ENCODE measurements around the gene EBF4.
A peak's percentile ranks its signal among the peaks of the same experiment; 100 is the strongest.
"Not testable (repeated sequence)": the region's sequence is repeated elsewhere in the genome, so short reads cannot be mapped to it uniquely, and the experiment has no call there.

The EBF4 gene

DNA sequence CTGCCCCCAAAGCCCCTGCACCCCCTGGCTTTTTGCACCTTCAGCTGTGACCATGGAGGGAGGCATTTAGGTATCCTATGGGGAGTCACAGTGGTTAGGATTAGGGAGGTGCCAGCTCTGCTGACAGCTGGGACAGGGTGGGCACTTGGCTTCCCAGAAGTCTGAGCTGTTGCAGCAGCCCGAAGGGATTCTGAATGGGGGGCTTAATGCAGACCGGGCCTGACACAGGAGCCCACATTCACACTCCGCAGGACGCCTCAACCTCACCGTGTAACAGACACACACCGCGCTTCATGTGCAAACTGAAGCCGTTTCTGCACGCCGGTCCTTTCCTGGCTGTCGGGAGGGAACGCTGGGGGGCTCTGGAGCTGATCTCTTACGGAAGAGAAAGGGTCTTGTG is 1.9 kb downstream of the EBF4 start:
- H3K4me1 ChIP-seq (ENCODE audit: control insufficient read depth, insufficient read depth, low read length) = peaks cover 25% of the 10 kb centered on the region
- no peaks in the 10 kb centered on the region for H3K9me3 ChIP-seq (ENCODE audit: control insufficient read depth, insufficient read depth, low read length)
- no peak overlapping the region for H3K9ac ChIP-seq (ENCODE audit: low read depth, low read length)
- peaks cover 91% of the 10 kb centered on the region for H3K27me3 ChIP-seq (ENCODE audit: control insufficient read depth, insufficient read depth, low read length)
- no peak overlapping the region for H3K27ac ChIP-seq (ENCODE audit: low read depth, low read length)
- H3K36me3 ChIP-seq (ENCODE audit: control insufficient read depth, insufficient read depth, low read length) = no peaks in the 10 kb centered on the region
- H3K4me3 ChIP-seq (ENCODE audit: low read depth, low read length) = no peak overlapping the region

DNA sequence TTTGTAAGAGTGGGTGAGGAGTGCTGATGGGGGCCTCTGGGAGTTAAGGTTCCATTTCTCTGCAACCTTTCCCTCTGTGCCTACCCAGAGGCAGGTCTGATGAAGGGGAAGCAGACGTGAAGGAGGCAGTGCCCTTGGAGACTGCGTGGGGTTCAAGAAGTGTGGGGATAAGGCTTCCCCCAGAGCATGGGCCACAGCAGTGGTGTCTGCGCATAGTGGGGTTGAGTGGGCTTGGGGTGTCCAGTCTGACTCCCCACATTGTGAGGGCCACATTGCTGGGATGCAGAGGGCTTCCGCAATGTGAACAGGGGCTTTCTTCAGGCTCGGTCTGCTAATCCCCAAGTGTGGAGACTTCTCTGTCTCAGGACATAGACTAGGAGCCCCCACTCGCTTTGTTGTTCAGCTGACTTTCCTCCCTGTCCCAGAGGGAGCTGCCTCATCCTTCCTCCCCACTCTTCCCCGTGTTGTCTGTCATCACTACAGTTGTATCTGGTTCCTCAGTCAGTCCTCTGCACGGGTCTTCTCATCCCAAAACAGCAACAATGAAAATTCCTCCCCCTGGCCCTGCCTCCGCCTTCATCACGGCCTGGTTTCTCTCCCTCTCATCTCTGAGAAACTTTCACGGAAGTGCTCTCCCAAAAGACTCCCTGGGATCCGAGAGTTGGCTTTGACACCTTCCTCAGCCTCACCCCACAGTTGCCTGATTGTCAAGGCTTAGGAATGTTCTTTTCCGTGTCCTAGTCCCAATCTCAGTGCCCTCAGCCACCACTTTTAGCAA is 2.8 kb downstream of the EBF4 start:
- no peaks in the 10 kb centered on the region for H3K36me3 ChIP-seq (ENCODE audit: control insufficient read depth, insufficient read depth, low read length)
- H3K9me3 ChIP-seq (ENCODE audit: control insufficient read depth, insufficient read depth, low read length) = no peaks in the 10 kb centered on the region
- H3K27ac ChIP-seq (ENCODE audit: low read depth, low read length) = no peak overlapping the region
- H3K4me1 ChIP-seq (ENCODE audit: control insufficient read depth, insufficient read depth, low read length) = peaks cover 25% of the 10 kb centered on the region
- H3K4me3 ChIP-seq (ENCODE audit: low read depth, low read length) = no peak overlapping the region
- no peak overlapping the region for H3K9ac ChIP-seq (ENCODE audit: low read depth, low read length)
- H3K27me3 ChIP-seq (ENCODE audit: control insufficient read depth, insufficient read depth, low read length) = peaks cover 91% of the 10 kb centered on the region

DNA sequence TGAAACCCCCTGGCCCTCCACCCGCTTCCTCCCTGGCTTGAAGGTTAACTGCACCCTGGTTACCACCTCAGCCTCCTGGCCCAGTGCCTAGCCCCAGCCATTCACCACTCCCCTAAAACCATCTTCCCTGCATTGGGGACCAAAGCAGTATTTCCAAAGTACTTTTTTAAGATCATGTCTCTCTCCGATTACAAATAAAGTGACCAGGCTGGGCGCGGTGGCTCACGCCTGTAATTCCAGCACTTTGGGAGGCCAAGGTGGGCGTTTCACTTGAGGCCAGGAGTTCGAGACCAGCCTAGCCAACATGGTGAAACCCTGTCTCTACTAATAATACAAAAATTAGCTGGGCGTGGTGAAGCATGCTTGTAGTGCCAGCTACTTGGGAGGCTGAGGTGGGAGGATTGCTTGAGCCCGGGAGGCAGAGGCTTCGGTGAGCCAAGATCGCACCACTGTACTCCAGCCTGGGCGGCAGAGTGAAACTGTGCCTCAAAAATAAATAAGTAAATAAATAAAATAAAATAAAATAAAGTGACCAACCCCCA is 3.5 kb downstream of the EBF4 start:
- not testable (repeated sequence) for H3K4me3 ChIP-seq (ENCODE audit: low read depth, low read length); H3K9ac ChIP-seq (ENCODE audit: low read depth, low read length); H3K9me3 ChIP-seq (ENCODE audit: control insufficient read depth, insufficient read depth, low read length); H3K27ac ChIP-seq (ENCODE audit: low read depth, low read length); H3K36me3 ChIP-seq (ENCODE audit: control insufficient read depth, insufficient read depth, low read length)
- H3K4me1 ChIP-seq (ENCODE audit: control insufficient read depth, insufficient read depth, low read length) = peaks cover 30% of the 10 kb centered on the region
- peaks cover 91% of the 10 kb centered on the region for H3K27me3 ChIP-seq (ENCODE audit: control insufficient read depth, insufficient read depth, low read length)

DNA sequence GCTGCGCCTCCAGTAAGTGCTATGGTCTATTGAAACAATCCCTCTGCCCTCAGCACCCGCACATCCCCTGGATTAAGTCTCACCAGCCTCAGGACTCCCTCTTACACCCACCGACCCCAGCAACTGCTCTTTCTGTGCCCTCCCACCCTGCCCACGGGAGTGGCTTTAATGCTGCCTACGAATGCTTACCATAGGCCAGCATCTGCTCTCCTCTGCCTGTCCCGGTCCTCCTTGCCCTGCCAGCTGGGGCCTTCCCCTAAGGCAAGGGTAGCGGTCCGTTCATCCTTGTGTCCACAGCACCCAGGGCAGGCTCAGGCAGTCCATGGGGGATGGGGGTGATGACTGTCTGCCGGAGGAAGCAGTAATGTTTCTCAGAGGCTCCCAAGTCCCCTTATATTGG is 4.1 kb downstream of the EBF4 start:
- Histone ChIP-seq H3K27me3 (ENCODE audit: control insufficient read depth, insufficient read depth, low read length) (peaks cover 90% of the 10 kb centered on the region), H3K36me3 (ENCODE audit: control insufficient read depth, insufficient read depth, low read length) (no peaks in the 10 kb centered on the region), H3K4me3 (ENCODE audit: low read depth, low read length) (no peak overlapping the region), H3K9me3 (ENCODE audit: control insufficient read depth, insufficient read depth, low read length) (no peaks in the 10 kb centered on the region), H3K4me1 (ENCODE audit: control insufficient read depth, insufficient read depth, low read length) (peaks cover 33% of the 10 kb centered on the region), H3K9ac (ENCODE audit: low read depth, low read length) (no peak overlapping the region), H3K27ac (ENCODE audit: low read depth, low read length) (no peak overlapping the region)

DNA sequence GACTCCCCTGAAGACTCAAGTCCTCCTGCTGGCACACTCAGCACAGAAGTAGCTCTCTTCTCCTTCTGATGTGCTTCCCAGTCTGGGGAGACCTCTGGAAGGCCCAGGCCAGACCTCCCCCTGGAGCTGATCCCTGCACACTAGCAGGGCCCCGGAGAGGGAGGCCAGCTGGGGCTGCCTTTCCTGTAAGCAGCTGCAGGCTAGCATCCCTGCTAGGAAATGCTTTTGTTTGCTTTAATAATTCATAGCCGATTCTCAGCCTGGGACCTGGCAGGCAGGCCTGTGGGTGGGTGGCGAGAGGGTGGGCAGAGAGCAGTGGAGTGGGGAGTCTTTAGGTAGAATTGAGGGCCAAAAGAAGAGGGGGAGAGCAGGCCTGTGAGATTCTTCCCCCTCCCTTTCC is 5.2 kb downstream of the EBF4 start:
- no peak overlapping the region for H3K27ac ChIP-seq (ENCODE audit: low read depth, low read length)
- H3K9ac ChIP-seq (ENCODE audit: low read depth, low read length) = no peak overlapping the region
- H3K9me3 ChIP-seq (ENCODE audit: control insufficient read depth, insufficient read depth, low read length) = no peaks in the 10 kb centered on the region
- H3K4me3 ChIP-seq (ENCODE audit: low read depth, low read length) = no peak overlapping the region
- H3K4me1 ChIP-seq (ENCODE audit: control insufficient read depth, insufficient read depth, low read length) = peaks cover 28% of the 10 kb centered on the region
- H3K27me3 ChIP-seq (ENCODE audit: control insufficient read depth, insufficient read depth, low read length) = peaks cover 87% of the 10 kb centered on the region
- no peaks in the 10 kb centered on the region for H3K36me3 ChIP-seq (ENCODE audit: control insufficient read depth, insufficient read depth, low read length)

DNA sequence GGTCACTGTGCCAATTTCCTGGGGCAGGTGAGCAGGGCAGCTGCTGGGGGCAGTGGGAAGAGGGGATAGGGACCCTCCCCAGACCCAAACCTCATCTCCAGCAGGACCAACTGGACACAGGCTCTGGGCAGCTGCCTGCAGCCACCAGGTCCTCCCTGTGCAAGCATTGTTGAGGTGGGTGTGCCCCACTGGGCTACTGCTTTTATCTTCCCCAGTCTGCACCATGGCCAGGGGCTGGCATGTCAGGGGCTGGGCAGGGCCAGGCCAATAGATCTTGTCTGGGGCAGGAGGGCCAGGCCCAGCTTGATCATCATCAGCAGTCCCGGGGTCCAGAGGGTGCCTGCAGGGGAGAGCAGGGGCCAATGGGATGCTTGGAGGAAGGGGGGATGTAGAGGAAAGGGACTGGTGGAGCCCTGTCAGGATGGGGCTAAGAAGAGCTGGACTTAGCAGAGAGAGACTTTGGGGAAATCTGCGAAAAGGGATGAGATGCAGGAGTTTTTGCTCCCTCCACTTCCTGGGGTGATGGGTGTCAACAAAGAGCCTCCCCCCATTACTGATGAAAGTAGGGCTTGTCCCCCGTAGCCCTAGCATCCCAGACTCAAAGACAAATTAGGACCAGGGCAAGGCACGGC is 5.7 kb downstream of the EBF4 start:
- Histone ChIP-seq H3K9ac (ENCODE audit: low read depth, low read length) (no peak overlapping the region), H3K4me1 (ENCODE audit: control insufficient read depth, insufficient read depth, low read length) (peaks cover 28% of the 10 kb centered on the region), H3K4me3 (ENCODE audit: low read depth, low read length) (no peak overlapping the region), H3K27ac (ENCODE audit: low read depth, low read length) (no peak overlapping the region), H3K27me3 (ENCODE audit: control insufficient read depth, insufficient read depth, low read length) (peaks cover 90% of the 10 kb centered on the region), H3K36me3 (ENCODE audit: control insufficient read depth, insufficient read depth, low read length) (no peaks in the 10 kb centered on the region), H3K9me3 (ENCODE audit: control insufficient read depth, insufficient read depth, low read length) (no peaks in the 10 kb centered on the region)

DNA sequence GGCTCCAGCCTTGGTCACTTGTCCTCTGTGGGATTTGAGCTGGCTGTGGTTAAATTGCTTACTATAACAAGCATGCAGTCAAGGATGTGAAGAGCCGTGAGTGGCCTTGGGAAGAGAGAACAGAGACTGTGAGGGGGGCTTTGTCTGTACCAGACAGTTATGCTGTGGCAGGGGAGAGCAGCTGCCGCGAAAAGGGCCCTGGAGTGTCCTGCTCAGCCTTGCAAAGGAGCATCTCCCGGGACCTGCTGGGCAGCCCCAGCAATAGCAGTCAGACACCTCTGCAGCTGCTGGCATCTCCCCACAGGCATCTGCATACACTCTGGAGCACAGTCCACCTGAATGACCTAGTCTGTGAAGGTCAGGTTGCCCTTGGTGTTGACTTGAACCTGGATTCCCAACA is 6.3 kb downstream of the EBF4 start:
- Histone ChIP-seq H3K4me3 (ENCODE audit: low read depth, low read length) (no peak overlapping the region), H3K9me3 (ENCODE audit: control insufficient read depth, insufficient read depth, low read length) (no peaks in the 10 kb centered on the region), H3K27ac (ENCODE audit: low read depth, low read length) (no peak overlapping the region), H3K27me3 (ENCODE audit: control insufficient read depth, insufficient read depth, low read length) (peaks cover 90% of the 10 kb centered on the region), H3K4me1 (ENCODE audit: control insufficient read depth, insufficient read depth, low read length) (peaks cover 28% of the 10 kb centered on the region), H3K36me3 (ENCODE audit: control insufficient read depth, insufficient read depth, low read length) (no peaks in the 10 kb centered on the region), H3K9ac (ENCODE audit: low read depth, low read length) (no peak overlapping the region)

DNA sequence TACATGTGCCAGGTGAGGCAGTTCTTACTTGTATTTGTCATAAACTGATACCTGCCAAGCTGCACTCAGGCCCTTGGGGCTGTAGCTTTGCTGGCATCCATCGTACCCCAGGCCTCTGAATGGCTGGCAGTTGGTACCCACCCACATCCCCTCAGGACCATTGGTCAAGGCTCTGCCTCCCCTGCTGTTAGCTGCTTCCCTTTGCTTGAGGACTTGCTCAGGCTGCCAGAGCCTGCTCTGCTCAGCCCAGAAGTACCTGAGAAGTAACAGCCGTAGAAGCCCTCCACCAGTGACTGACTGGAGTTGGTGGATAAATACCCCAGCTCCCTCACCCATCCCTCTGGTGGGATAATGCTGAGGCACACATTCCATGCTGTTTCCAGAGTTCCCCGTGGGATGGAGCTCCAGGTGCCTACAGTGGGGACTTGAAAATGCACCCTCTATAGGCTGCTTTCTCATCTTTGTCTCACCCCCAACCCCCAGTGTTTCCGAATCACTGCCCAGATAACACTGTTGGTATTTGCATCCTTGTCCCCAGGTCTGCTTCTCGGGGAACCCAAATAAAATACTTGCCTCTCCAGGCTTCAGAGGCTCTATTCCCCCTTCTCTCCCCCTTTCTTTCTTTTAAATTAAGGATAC is 7.3 kb downstream of the EBF4 start:
- no peaks in the 10 kb centered on the region for H3K36me3 ChIP-seq (ENCODE audit: control insufficient read depth, insufficient read depth, low read length)
- no peak overlapping the region for H3K27ac ChIP-seq (ENCODE audit: low read depth, low read length)
- H3K27me3 ChIP-seq (ENCODE audit: control insufficient read depth, insufficient read depth, low read length) = peaks cover 90% of the 10 kb centered on the region
- peaks cover 23% of the 10 kb centered on the region for H3K4me1 ChIP-seq (ENCODE audit: control insufficient read depth, insufficient read depth, low read length)
- H3K9ac ChIP-seq (ENCODE audit: low read depth, low read length) = no peak overlapping the region
- no peaks in the 10 kb centered on the region for H3K9me3 ChIP-seq (ENCODE audit: control insufficient read depth, insufficient read depth, low read length)
- no peak overlapping the region for H3K4me3 ChIP-seq (ENCODE audit: low read depth, low read length)

DNA sequence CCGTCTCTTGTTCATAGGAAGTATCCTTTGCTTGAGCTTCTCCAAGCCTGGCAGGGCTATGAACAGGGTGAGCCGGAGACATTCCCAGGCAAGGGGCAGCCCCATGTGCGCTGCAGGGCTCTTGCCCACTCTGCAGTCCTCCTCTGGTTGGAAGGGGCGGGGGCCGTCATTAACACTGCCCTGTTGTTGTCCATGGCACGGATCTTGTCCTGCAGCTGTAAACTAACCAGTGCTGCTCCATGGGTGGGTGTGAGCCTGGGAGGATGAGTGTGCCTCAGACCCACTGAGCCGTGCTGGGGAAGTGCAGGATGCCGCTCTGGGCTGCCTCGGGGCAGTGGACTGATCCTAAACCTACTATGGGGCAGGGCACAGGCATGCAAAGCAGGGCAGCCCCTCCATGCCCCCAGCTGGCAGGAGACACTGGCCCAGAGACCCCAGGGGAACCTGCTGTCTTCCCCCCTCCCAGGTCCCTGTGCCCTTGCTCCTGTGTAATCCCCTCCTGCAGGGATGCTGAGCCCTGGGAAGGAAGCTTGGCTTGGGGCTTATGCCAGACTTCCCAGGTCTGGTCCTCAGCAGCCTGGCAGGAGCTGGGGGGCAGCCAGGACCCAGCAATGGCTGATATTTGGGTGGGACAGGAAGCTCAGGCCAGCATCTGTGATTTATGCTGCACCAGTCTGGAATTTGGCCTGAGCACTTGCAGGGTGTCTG is 8.5 kb downstream of the EBF4 start:
- H3K36me3 ChIP-seq (ENCODE audit: control insufficient read depth, insufficient read depth, low read length) = no peaks in the 10 kb centered on the region
- H3K9ac ChIP-seq (ENCODE audit: low read depth, low read length) = no peak overlapping the region
- H3K9me3 ChIP-seq (ENCODE audit: control insufficient read depth, insufficient read depth, low read length) = no peaks in the 10 kb centered on the region
- peaks cover 90% of the 10 kb centered on the region for H3K27me3 ChIP-seq (ENCODE audit: control insufficient read depth, insufficient read depth, low read length)
- peak overlapping the region; percentile 3 for H3K27ac ChIP-seq (ENCODE audit: low read depth, low read length)
- H3K4me1 ChIP-seq (ENCODE audit: control insufficient read depth, insufficient read depth, low read length) = peaks cover 23% of the 10 kb centered on the region
- no peak overlapping the region for H3K4me3 ChIP-seq (ENCODE audit: low read depth, low read length)

DNA sequence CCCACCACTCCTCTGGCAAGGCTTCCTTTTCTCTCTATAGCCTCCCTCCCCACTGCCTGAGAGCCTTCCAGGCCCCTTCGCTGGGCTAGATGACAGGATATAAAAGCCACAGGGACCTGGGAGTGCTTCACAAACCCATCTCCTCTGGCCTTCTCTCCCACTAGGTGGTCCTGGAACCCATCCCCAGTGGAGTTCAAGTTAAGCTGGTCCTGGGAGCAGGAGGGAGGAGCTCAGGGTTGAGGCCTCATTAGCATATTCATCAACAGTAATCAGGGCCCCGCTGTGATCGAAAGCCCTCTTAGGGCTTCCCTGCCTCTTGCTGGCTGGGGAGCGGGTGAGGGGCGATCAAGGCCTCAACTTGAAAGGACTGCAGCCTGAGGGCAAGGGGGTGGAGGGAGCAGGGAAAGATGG is 9.1 kb downstream of the EBF4 start:
- Histone ChIP-seq H3K9ac (ENCODE audit: low read depth, low read length) (no peak overlapping the region), H3K4me3 (ENCODE audit: low read depth, low read length) (no peak overlapping the region), H3K9me3 (ENCODE audit: control insufficient read depth, insufficient read depth, low read length) (no peaks in the 10 kb centered on the region), H3K27ac (ENCODE audit: low read depth, low read length) (peak overlapping the region; percentile 3), H3K27me3 (ENCODE audit: control insufficient read depth, insufficient read depth, low read length) (peaks cover 90% of the 10 kb centered on the region), H3K4me1 (ENCODE audit: control insufficient read depth, insufficient read depth, low read length) (peaks cover 29% of the 10 kb centered on the region), H3K36me3 (ENCODE audit: control insufficient read depth, insufficient read depth, low read length) (no peaks in the 10 kb centered on the region)

All from HUES48 (cell line).